GM12891 (cell line): Measurements from ENCODE around the gene ACP7. TPM values are rescaled to one million over a fixed set of nuclear protein-coding genes. Genes with fewer than 3 reads are reported as not detected.
A peak's percentile ranks its signal among the peaks of the same experiment; 100 is the strongest.

Experiments used
- DNase-seq: peaks from one replicate; pipeline ENCODE4 v3.0.0; 2011; ENCODE audit warnings: low spot score; ENCODE audit not compliant: insufficient read length
- FAIRE-seq: peaks from 2 replicates; lab custom pipeline; 2011; peaks lifted over from hg19 to GRCh38; lab: Jason Lieb, UNC
- PAX5 ChIP-seq: IDR thresholded peaks from 2 replicates; pipeline ENCODE4 v1.6.1; 2011; ENCODE audit warnings: low read length, moderate library complexity, mild to moderate bottlenecking; ENCODE audit not compliant: insufficient read depth, severe bottlenecking
- POLR2A ChIP-seq: IDR thresholded peaks from 2 replicates; pipeline ENCODE4 v1.6.1; 2011; ENCODE audit warnings: low read depth, low read length, control low read depth
- POLR2AphosphoS5 ChIP-seq: IDR thresholded peaks from 2 replicates; pipeline ENCODE4 v1.6.1; 2011; ENCODE audit warnings: low read depth, low read length, control low read depth
- POU2F2 ChIP-seq: IDR thresholded peaks from 2 replicates; pipeline ENCODE4 v1.6.1; 2011; ENCODE audit warnings: low read depth, mild to moderate bottlenecking, control low read depth, low read length, moderate library complexity
- SPI1 ChIP-seq: IDR thresholded peaks from 2 replicates; pipeline ENCODE4 v1.6.1; 2011; ENCODE audit warnings: low read depth, low read length, control low read depth
- TAF1 ChIP-seq: IDR thresholded peaks from 2 replicates; pipeline ENCODE4 v1.6.1; 2011; ENCODE audit warnings: low read depth, low read length, control low read depth
- polyA plus RNA-seq: library from polyadenylated mRNA; unstranded; fragments of >200 nt; gene quantifications from one replicate; pipeline ENCODE4 v1.2.1, GENCODE V29; 2012; ENCODE audit warnings: low read depth, missing spikeins, inconsistent platforms; ENCODE audit not compliant: missing spikeins

Gene ACP7, protein sequence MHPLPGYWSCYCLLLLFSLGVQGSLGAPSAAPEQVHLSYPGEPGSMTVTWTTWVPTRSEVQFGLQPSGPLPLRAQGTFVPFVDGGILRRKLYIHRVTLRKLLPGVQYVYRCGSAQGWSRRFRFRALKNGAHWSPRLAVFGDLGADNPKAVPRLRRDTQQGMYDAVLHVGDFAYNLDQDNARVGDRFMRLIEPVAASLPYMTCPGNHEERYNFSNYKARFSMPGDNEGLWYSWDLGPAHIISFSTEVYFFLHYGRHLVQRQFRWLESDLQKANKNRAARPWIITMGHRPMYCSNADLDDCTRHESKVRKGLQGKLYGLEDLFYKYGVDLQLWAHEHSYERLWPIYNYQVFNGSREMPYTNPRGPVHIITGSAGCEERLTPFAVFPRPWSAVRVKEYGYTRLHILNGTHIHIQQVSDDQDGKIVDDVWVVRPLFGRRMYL
- not detected for polyA plus RNA-seq

DNA sequence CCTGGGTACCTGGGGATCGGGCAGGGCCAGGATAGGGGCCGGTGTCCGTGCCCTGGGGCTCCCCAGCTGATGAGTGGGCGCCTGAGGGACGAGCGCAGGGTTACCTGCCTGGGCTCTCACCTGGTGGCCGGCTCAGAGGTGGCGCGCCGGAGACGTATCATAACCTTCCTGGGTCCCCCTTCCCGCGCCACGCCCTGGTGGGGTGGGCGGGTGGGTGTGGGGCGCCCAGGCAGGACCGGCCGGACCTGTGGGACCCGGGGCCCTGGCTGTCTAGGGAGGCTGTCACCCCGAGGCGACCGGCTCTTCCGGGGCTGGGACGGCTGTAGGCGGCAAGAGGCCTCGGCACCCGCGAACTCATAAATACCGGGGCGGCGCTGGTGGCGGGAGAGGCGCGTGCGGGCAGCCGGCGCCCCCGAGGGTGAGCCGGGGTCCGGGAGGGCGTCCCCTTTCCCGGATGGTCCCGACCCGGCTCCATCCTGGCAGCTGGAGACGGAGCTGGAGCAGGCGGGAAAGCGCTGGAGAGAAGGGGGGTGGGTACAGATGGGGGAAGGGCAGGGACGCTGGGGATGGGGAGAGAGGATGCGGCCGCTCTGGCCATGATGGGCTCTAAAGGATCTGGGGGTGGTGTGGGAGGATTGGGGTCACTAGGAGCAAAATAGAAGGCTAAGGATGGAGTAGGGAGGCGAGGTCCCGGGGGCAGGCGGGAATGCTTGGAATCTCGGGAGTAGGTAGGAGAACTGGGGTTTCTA is at the start of gene ACP7:
ACP7 (plus strand) TSS at position 386 of the 749 bp plus-strand sequence. CDS start 902 bp downstream, outside the sequence.
- no peak for DNase-seq
- TF ChIP-seq TAF1, result no peak
- no peak for FAIRE-seq

DNA sequence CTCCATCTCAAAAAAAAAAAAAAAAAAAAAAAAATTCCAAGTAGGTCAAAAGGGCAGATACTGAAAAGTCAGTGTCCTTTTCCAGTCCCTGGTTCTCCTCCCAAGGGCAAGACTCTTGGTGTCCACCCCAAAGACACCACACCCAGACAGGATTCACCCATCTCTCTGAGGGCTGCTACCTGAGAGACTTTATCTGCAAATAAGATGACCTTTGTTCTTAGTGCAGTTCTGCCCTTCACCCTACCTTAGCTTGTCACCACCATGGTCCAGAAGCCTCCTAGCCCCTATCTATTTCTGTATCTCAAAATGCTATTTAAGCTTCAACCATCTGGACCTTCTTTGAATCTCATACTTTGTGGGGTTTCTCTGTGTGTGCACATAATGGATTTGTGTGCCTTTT is 47.6 kb upstream of the ACP7 start:
- FAIRE-seq (no peak), DNase-seq (no peak)
- TF ChIP-seq PAX5, result no peak

DNA sequence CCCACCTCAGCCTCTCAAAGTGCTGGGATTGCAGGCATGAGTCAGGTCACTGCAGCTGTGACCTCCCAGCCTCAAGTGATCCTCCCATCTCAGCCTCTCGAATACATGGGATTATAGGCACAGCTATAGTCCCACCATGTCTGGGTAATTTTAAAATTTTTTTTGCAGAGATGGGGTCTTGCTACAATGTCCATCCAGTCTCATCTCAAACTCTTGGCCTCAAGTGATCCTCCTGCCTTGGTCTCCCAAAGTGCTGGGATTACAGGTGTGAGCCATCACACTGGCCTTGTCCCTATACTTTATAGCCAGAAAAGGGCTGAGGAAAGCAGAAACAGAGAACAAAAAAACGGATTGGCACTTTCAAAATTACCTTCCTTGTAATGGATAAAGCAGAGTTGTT is 47.0 kb upstream of the ACP7 start:
- FAIRE-seq (no peak), DNase-seq (no peak)
- TF ChIP-seq SPI1 (no peak), PAX5 (no peak), TAF1 (no peak), POLR2AphosphoS5 (no peak), POU2F2 (no peak), POLR2A (no peak)

DNA sequence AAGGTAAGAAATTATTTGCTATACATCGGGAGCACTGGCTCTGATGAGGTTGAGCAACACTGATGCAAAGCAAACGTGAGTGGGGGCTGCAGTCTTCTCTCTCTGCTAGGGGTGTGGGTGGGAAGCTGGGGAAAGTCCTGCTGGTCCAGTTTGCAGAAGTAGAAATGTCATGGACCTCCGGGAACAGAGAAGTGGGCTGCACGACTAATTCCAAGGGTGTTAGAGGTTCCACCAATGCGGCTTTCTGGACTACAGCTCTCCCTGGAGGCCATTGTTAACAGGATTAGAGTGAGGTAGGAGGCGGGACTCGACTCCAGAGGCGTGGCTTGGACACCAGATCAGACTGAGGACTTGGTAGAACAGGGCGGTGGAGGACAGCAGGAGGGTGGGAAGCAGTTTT is 46.1 kb upstream of the ACP7 start:
- FAIRE-seq, result no peak
- no peak for TF ChIP-seq POLR2A
- no peak for TF ChIP-seq TAF1
- TF ChIP-seq SPI1, result no peak
- no peak for TF ChIP-seq POLR2AphosphoS5
- DNase-seq, result no peak

DNA sequence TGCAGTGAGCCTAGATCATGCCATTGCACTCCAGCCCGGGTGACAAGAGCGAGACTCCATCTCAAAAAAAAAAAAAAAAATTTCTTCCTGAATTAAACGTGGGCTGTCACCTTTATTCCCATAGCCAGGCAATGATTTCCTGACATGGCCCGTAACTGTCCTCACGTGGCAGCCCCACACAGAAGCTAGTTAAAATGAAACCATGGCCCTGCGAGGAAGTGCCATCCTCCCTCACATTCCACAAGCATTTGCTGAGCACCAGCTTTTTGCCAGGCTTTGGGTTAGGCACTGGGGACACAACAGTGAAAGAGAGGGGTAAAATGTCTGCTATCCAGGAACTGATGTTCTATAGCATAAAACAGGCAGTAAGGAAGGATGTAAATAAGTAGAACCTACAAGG is 38.7 kb upstream of the ACP7 start:
- FAIRE-seq (no peak), DNase-seq (no peak)
- TF ChIP-seq SPI1, result no peak
- no peak for TF ChIP-seq POLR2A
- TF ChIP-seq TAF1, result no peak
- no peak for TF ChIP-seq PAX5
- no peak for TF ChIP-seq POLR2AphosphoS5
- TF ChIP-seq POU2F2, result no peak

DNA sequence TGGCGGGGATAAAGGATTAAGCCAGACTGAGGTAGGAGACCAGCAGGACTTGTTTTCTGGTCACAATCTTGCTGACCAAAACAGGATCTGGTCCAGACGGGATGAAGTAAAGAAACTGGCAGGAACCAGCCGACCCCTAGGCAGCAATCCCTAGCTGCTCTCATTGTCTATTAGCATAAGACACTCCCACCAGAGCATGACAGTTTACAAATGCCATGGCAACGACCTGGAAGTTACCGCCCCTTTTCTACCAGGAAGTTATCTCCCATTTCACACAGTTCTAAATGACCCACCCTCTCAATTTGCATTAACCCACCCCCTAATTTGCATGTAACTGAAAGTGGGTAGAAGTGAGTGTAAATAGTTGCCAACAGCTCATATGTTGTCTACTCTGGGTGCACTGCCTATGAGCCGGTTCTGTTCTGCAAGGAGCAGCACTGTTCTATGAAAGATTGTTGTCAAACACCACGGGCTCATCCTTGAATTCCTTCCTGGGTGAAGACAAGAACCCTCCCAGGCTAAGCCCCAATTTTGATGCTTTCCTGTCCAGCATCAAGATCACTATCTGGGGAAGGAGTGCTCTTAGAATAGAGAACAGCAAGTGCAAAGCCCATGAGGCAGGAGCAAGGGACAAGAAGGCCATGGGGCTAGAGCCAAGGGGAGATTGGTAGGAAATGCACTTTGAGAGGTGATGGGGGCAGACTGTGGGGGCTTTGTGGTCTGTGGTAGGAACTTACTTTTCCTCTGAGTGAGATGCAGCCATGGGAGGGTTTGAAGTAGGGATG is 37.9 kb upstream of the ACP7 start:
- FAIRE-seq (no peak), DNase-seq (no peak)
- no peak for TF ChIP-seq SPI1
- TF ChIP-seq POU2F2, result no peak
- no peak for TF ChIP-seq POLR2AphosphoS5
- no peak for TF ChIP-seq PAX5
- TF ChIP-seq TAF1, result no peak
- no peak for TF ChIP-seq POLR2A

DNA sequence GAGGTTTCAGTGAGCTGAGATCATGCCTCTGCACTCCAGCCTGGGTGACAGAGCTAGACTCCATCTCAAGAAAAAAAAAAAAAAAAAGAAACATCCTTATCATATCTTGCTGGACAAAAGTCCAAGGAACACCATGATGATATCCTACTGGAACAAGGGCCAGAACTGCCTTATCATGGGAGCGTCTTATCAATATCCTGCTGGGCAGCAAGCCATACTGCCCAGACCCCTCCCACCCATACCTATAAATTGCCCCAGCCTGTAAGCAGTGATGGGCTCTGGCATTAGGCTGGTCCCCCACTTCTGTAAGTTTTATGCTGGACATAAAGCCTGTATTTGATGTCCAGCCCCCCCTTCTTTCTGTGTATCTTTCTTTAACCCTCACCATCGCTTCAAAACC is 37.1 kb upstream of the ACP7 start:
- no peak for DNase-seq
- FAIRE-seq, result no peak
- TF ChIP-seq TAF1 (no peak), SPI1 (no peak), POU2F2 (no peak), POLR2A (no peak), POLR2AphosphoS5 (no peak), PAX5 (no peak)

DNA sequence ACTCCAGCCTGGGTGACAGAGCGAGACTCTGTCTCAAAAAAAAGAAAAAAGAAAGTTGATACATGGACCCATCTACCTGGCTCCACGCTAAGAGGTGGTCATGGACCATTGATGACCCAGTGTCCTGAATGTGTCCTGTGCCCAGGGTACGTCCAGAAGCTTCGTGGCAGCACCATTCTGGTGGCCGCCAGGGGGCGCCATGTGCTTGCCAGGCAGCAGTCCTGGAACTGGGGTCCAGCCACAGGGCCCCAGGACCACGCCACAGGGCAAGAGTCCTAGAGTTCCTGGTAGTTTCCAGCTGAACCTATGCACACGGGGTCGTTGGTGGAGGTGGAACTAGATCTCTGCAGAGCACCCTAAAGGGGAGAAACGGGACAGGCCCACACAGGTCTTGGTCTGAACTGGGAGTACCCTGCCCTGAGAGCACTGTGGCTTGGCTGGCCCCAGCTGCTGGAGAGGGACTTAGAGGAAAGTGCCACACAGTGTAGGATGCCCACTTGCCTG is 31.9 kb upstream of the ACP7 start:
- peak; percentile 71 for FAIRE-seq
- no peak for DNase-seq
- no peak for TF ChIP-seq TAF1
- no peak for TF ChIP-seq PAX5
- no peak for TF ChIP-seq POLR2AphosphoS5
- TF ChIP-seq POU2F2, result no peak
- no peak for TF ChIP-seq POLR2A
- TF ChIP-seq SPI1, result no peak

DNA sequence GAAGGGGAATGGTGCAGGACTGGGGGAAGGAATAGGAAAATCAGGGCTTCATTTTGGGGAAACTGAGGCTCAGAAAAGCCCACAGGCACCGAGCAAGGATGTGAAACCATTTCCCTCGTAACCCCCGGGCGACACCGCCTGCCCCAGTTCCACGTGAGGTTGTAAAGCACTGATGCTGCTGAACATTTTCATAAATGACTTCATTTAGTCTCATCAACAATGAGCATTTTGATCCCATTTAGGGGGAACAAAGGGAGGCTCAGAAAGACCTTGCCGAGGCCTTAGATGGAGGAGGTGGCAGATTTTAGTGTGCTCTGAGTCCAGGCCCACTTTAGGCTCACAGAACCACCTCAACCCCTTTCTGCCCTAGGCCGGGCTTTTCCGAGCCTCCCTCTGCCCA is 31.3 kb upstream of the ACP7 start:
- no peak for DNase-seq
- no peak for TF ChIP-seq TAF1
- TF ChIP-seq PAX5, result no peak
- TF ChIP-seq SPI1, result no peak
- TF ChIP-seq POU2F2, result no peak
- no peak for TF ChIP-seq POLR2A
- no peak for FAIRE-seq
